GM23338 (cell line): Measurements from ENCODE around the gene FAM120A. TPM values are rescaled to one million over a fixed set of nuclear protein-coding genes. Genes with fewer than 3 reads are reported as not detected.

Experiments
- CREB1 ChIP-seq: fragments of 250-450 bp; sonication (Bioruptor Pico); IDR thresholded peaks from 2 replicates; pipeline ENCODE4 v1.5.0; 2020; ENCODE audit warnings: low read depth, mild to moderate bottlenecking, moderate library complexity
- EZH2 ChIP-seq: fragments of 200-600 bp; sonication (generic); IDR thresholded peaks from one replicate; pipeline ENCODE4 v1.8.0; 2017; ENCODE audit warnings: antibody characterized with exemption, mild to moderate bottlenecking, low read depth; ENCODE audit not compliant: unreplicated experiment
- EZH2phosphoT487 ChIP-seq: fragments of 200-600 bp; sonication (generic); IDR thresholded peaks from one replicate; pipeline ENCODE4 v1.8.1; 2018; ENCODE audit warnings: antibody characterized with exemption; ENCODE audit not compliant: unreplicated experiment
- POLR2AphosphoS5 ChIP-seq: IDR thresholded peaks from 2 replicates; pipeline ENCODE4 v1.6.1; 2016; ENCODE audit warnings: antibody characterized with exemption, low read depth
- REST ChIP-seq: IDR thresholded peaks from one replicate; pipeline ENCODE4 v1.6.1; 2018; ENCODE audit warnings: antibody characterized with exemption; ENCODE audit not compliant: unreplicated experiment
- ZNF114 ChIP-seq: fragments of 250-450 bp; sonication (Bioruptor Pico); IDR thresholded peaks from 2 replicates; pipeline ENCODE4 v1.5.0; 2020; ENCODE audit warnings: mild to moderate bottlenecking, moderate library complexity
- ZNF462 ChIP-seq: fragments of 250-450 bp; sonication (Bioruptor Pico); IDR thresholded peaks from 2 replicates; pipeline ENCODE4 v1.5.0; 2020; ENCODE audit warnings: mild to moderate bottlenecking, moderate library complexity
- polyA plus RNA-seq: library from polyadenylated mRNA; unstranded; fragments of >200 nt; fragmentation: Nextera tagmentation; extraction: Ambion mirVana; gene quantifications from 2 replicates; pipeline ENCODE4 v1.2.1, GENCODE V29; 2016
- total RNA-seq: library from RNA; depleted of rRNA; stranded (reverse); fragments of >200 nt; shearing (Covaris generic); gene quantifications from 2 replicates; pipeline ENCODE4 v1.2.3, GENCODE V29; 2014
- TF ChIP-seq, protein P1 (sequence below): IDR thresholded peaks from 2 replicates; pipeline ENCODE4 v1.6.1; 2016; ENCODE audit warnings: antibody characterized with exemption

The FAM120A gene
- total and polyA plus RNA-seq, 2 experiments from 2014 or later = 28.2 to 52.5 TPM

DNA sequence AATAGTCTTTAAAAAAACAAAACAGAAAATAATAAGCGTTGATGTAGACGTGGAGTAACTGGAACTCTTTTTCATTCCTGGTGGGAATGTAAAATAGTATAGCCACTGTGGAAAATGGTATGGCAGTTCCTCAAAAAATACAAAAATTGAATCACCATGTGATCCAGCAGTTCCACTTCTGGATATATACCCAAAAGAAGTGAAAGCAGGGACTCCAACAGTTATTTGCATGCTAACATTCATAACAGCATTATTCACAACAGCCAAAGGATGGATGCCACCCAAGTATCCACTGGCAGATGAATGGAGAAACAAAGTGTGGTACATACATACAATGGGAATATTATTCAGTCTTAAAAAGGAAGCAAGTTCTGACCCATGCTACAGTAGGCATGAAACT, 120.7 kb downstream of the FAM120A start (continued):
- TF ChIP-seq ZNF462 (CRISPR knock-in tag) (no peak), REST (no peak), POLR2AphosphoS5 (no peak), ZNF114 (CRISPR knock-in tag) (no peak), EZH2 (no peak), EZH2phosphoT487 (no peak), CREB1 (CRISPR knock-in tag) (no peak)
- TF ChIP-seq, protein P1, sequence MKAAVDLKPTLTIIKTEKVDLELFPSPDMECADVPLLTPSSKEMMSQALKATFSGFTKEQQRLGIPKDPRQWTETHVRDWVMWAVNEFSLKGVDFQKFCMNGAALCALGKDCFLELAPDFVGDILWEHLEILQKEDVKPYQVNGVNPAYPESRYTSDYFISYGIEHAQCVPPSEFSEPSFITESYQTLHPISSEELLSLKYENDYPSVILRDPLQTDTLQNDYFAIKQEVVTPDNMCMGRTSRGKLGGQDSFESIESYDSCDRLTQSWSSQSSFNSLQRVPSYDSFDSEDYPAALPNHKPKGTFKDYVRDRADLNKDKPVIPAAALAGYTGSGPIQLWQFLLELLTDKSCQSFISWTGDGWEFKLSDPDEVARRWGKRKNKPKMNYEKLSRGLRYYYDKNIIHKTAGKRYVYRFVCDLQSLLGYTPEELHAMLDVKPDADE = no peak
